RWPE1 (cell line): Measurements from ENCODE around the gene KRCC1.

Experiments used
- CTCF ChIA-PET: fragments of 350-600 bp; sonication (Branson Sonifier 250); formaldehyde crosslinking; extraction: SDS; loops from one replicate; lab custom pipeline; 2021; lab: Yijun Ruan, JAX
- POLR2A ChIA-PET: fragments of 400-600 bp; formaldehyde crosslinking; extraction: SDS; loops from one replicate; lab custom pipeline; 2020; ENCODE audit warnings: antibody characterized with exemption; ENCODE audit not compliant: low non-redundant PET; lab: Yijun Ruan, JAX
- DNase-seq: peaks from one replicate; pipeline ENCODE4 v3.0.0; 2012; ENCODE audit warnings: low spot score
- H3K27ac ChIP-seq: fragments of 450-650 bp; 2 replicates; pipeline ENCODE4 v1.5.1; 2017
- TF ChIP-seq, protein P1 (sequence below): fragments of 450-650 bp; conservative IDR thresholded peaks from 2 replicates; pipeline ENCODE4 v1.5.1; 2017; ENCODE audit warnings: low read depth, mild to moderate bottlenecking

The KRCC1 gene

DNA sequence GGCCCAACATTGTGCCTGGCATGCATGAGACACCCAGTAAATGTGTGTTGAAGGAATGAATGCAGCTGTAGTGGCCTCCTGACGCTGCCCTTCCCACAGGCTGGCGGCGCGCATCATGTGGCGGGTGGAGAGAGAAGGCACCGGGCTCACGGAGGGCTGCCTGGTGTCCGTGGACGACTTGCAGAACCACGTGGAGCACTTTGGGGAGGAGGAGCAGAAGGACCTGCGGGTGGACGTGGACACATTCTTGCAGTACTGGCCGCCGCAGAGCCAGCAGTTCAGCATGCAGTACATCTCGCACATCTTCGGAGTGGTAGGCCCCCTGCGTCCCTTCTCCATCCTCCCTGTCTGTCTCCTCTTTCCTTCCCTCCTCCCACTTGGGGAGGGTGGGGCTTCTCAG lies 32.2 kb upstream of the KRCC1 start:
- POLR2A ChIA-PET: no interaction called here
- CTCF ChIA-PET: interaction anchor here (0.5 kb wide), 1 partner anchor 264 kb away, joined by 3 read pairs; no protein-coding TSS in a partner anchor
- DNase-seq: no peak
- TF ChIP-seq, protein P1, sequence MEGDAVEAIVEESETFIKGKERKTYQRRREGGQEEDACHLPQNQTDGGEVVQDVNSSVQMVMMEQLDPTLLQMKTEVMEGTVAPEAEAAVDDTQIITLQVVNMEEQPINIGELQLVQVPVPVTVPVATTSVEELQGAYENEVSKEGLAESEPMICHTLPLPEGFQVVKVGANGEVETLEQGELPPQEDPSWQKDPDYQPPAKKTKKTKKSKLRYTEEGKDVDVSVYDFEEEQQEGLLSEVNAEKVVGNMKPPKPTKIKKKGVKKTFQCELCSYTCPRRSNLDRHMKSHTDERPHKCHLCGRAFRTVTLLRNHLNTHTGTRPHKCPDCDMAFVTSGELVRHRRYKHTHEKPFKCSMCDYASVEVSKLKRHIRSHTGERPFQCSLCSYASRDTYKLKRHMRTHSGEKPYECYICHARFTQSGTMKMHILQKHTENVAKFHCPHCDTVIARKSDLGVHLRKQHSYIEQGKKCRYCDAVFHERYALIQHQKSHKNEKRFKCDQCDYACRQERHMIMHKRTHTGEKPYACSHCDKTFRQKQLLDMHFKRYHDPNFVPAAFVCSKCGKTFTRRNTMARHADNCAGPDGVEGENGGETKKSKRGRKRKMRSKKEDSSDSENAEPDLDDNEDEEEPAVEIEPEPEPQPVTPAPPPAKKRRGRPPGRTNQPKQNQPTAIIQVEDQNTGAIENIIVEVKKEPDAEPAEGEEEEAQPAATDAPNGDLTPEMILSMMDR: no peak
- H3K27ac ChIP-seq: no peak overlapping the region

DNA sequence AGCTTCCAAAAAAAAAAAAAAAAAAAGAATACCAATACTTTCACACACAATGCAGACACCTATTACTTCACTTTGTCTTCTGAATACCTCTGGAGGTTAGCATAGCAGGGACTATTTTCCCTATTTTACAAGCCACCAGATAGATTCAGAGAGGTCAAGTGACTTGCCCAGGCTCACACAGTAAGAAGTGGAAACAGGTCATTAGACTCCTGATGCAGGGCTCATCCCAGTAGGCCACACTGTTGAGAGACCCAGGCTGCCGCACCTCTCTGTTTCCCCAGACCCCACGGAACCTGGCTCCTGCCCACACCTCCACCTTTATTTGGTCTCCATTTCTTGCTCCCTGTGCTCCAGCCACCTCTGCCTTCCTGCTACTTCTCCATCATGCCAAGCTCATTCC lies 31.5 kb upstream of the KRCC1 start:
- H3K27ac ChIP-seq: no peak overlapping the region
- ChIA-PET POLR2A (no interaction called here), CTCF (no interaction called here)
- TF ChIP-seq, protein P1: no peak
- DNase-seq: no peak

DNA sequence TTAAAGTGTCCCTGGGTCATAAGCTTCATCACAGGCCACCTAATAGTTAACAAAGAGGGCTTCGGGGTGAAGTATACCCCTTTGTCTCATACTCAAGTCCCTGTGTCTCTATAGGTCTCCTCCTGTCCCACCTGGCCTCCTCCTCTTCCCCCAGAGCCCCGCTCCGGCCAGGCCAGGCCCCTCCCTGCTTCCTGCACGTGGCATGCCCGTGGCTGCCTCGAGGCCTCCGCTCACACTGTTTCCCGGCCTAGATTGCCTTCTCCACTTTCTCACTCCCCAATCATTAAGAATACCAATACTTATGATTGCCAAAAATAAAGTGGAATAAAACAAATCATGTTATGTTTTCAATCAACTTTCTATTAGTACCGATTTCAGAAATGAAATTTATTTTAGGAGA lies 30.8 kb upstream of the KRCC1 start:
- TF ChIP-seq, protein P1: no peak
- no peak overlapping the region for H3K27ac ChIP-seq
- POLR2A ChIA-PET: no interaction called here
- no peak for DNase-seq
- CTCF ChIA-PET: interaction anchor here (0.5 kb wide), 1 partner anchor 22 kb away, joined by 3 read pairs; no protein-coding TSS in a partner anchor

DNA sequence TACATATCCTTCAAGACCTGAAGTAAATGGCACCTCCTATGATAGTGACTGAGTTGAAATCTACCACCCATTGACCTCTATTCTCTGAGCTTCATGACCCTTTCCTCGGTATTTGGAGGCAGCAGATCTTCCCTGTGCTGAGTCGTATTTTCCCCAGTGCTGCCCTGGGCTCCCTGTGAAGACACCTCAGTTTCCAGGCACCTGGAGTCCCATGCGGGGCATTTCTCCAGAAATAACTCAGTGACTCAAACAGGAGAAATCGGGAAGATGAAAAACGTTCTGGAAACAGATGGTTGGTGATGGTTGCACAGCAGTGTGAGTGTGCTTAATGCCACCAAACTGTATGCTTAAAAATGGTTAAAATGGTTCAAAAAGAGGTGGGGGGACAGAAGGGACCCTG lies 30.0 kb upstream of the KRCC1 start:
- POLR2A ChIA-PET: no interaction called here
- no peak overlapping the region for H3K27ac ChIP-seq
- TF ChIP-seq, protein P1: no peak
- CTCF ChIA-PET: interaction anchor here (0.8 to 1.4 kb wide), 2 partner anchors 13 to 25 kb away, joined by 3 to 4 read pairs; no protein-coding TSS in a partner anchor
- DNase-seq: no peak

DNA sequence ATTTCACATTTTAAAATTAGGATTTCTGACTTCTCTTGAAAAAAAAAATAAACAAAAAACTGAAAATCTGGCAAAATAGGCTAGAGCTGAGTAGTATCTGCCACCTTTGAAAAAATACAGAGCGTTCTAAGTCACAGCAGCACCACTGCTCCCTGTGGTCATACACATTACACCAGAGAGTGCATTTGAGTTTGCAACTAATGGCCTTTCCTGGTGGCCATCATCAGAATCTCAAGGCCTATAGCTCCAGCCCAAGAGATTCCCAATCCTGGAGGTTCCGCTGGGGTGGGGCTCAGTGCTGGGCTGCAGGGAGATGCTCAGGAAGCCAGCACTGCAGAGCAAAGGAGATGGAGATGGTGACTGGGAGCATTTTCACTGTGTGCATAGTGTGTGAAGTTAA lies 29.5 kb upstream of the KRCC1 start:
- H3K27ac ChIP-seq: no peak overlapping the region
- ChIA-PET POLR2A (no interaction called here), CTCF (interaction anchor here (0.8 to 1.4 kb wide), 2 partner anchors 13 to 25 kb away, joined by 3 to 4 read pairs; no protein-coding TSS in a partner anchor)
- DNase-seq: no peak
- TF ChIP-seq, protein P1: no peak

DNA sequence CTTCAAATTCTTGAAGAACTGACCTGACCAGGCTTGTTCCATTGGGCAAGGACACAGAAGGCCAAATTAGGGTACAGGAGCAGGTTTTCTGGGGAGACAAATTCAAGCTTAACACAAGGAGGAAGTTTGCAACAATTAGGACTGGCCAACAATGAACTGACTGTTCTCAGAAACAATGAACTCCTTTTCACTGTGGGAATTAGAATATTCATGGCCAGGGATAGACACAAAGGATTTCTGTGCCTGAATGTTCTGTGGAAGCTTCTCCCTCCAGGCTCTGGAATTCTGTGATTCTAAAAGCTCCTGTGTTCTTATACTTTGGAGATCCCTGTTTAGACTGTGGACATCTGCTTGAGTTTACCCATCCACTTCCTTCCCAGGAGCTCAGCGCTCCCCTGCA lies 27.2 kb upstream of the KRCC1 start:
- TF ChIP-seq, protein P1: no peak
- H3K27ac ChIP-seq: no peak overlapping the region
- no peak for DNase-seq
- ChIA-PET CTCF (no interaction called here), POLR2A (no interaction called here)
